Brain pericyte (primary cell): ENCODE measurements around the gene PCNP.
"Not testable (repeated sequence)": the region's sequence is repeated elsewhere in the genome, so short reads cannot be mapped to it uniquely, and the experiment has no call there.

Experiments
- DNase-seq: peaks from one replicate; pipeline ENCODE4 v3.0.0-alpha.2; 2012; ENCODE audit warnings: low read depth, low spot score

PCNP gene

GRCh38 chr3:101567528-101568317, 6.3 kb upstream of the PCNP start:
- no peak for DNase-seq

GRCh38 chr3:101571028-101571895, 2.7 kb upstream of the PCNP start:
- DNase-seq = no peak

DNA sequence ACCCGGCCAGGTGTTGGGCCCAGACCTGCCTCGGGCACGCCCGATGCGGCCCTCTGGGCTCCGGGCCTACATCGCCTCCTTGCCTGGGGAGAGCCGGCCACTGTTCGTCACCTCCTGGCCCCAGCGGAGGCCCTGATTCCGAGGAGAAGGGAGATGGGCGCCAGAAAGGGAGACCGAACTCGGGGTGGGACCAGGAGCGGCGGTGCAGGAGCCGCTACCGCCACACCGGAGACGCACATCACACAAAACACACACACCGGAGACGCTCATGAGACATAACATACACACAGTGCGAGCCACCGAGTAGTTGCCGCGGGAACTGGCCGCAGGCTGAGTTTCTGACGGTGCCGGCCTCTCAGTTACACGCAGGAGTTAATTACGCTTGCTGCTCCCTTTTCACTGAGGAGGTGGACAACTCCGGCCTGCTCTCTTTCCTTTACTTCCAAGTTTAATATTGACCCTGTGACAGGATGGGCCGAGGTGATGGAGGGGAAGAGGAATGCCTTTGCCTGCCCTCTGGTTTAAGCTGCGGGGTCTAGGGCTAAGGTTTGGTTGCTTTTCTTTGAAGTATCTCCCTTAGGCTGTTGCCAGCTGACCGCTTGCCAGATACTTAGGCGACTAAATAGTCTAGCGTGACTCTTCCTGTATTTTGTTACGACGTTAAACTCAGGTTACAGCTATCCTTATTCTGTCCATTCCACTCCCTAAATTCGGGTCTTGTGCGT, 570 bp downstream of the PCNP start:
- peak; percentile 29 for DNase-seq

DNA sequence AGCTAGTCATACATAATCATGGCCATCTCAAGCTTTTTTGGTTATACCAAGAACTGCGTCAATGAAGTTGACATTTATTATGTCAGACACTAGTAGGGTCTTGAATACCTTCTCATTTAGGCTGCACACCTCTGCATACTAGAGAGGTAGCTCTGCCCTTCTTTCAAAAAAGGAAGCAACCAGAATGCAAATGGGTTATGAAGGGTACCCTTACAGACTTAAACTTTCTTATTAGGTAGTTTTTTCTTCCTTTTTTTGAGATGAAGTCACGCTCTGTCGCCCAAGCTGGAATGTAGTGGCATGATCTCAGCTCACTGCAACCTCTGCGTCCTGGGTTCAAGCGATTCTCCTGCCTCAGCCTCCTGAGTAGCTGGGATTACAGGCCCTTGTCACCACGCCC, 3.3 kb downstream of the PCNP start:
- no peak for DNase-seq

GRCh38 chr3:101588616-101589015, 14.6 kb downstream of the PCNP start:
- DNase-seq = no peak

DNA sequence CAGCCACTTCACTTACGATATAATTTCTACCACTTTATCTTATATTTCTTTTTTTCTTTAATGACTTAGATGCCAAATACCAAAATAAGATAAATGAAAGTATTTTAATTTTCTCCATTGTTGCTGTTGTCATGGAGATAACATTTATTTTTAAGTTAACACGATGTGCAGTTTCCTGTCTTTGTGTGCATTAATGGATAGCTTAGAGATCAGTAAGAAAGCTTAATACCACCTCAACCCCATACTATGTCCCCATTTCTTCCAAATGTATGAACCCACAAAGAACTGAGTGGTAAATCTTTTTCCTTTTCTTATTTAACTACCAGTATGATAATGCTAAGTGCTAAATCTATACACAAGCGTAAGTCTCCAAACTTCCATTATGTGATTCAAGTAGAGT, 17.1 kb downstream of the PCNP start:
- no peak for DNase-seq

DNA sequence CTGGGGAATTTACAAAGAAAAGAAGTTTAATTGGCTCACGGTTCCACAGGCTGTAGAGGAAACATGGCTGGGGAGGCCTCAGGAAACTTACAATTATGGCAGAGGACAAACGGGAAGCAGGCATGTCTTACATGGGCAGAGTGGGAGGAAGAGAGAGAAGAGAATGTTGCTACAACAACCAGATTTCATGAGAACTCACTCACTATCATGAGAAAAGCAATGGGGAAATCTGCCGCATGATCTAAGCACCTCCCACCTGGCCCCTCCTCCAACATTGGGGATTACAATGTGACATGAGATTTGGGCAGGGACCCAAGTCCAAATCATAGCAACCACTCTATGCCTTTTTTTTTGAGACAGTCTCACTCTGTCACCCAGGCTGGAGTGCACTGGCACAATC, 28.8 kb downstream of the PCNP start:
- no peak for DNase-seq

DNA sequence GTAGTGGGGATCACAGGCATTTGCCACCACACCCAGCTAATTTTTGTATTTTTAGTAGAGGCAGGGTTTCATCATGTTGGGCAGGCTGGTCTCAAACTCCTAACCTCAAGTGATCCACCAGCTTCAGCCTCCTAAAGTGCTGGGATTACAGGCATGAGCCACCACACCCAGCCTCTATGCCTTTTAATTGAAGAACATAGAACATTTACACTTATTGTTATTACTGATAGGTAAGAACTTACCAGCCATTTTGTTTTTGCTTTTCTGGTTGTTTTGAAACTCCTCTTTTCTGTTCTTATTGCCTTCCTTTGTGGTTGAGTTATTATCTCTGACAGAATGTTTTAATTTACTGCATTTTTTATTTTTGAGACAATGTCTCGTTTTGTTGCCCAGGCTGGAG, 29.2 kb downstream of the PCNP start:
- DNase-seq = no peak

- DNase-seq = not testable (repeated sequence)
These were observed 31.4 kb downstream of the PCNP start for GRCh38 chr3:101605398-101605797.

DNA sequence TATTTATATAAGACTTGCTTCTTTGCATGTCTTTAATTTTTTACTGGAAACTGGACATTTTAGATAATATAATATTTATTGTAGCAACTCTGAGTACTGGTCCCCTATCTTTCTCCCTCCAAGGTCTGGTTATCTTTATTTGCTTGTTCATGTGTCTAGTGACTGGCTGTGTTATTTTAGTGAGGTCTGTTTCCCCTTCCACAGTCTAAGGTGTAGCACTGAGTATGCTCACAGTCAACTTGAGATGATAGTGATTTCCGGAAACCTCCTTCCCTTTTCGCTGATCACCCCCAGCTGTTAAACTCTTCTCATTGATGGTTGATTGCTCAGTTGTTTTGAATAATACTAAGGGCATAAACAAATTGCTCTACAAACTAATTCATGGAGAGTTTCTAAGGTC, 37.0 kb downstream of the PCNP start:
- DNase-seq = no peak

GRCh38 chr3:101613014-101613413, 39.0 kb downstream of the PCNP start:
- DNase-seq = not testable (repeated sequence)

DNA sequence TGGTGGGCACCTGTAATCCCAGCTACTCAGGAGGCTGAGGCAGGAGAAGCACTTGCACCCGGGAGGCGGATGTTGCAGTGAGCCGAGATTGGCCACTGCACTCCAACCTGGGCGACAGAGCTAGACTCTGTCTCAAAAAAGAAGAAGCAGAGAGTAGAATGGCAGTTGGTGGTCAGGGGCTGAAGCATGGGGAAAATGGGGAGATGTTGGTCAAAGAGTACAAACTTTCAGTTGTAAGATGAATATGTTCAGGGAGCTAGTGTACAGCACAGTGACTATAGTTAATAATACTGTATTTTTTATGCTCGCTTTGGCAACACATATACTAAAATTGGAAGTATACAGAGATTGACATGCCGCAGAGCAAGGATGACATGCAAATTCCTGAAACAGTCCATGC, 41.5 kb downstream of the PCNP start:
- DNase-seq = no peak

DNA sequence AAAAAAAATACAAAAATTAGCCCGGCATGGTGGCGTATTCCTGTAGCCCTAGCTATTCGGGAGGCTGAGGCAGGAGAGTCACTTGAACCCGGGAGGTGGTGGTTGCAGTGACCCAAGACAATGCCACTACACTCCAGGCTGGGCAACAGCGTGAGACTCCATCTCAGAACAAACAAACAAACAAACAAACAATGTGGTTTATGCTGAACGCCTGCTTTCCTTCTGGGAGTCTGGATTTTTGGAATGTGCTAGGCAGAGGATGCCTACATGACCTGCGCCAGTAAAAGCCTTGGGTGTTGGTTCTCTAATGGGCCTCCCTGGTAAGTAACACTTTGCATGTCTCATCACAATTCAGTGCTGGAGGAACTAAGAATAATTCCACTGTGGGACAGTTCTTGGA, 43.5 kb downstream of the PCNP start:
- DNase-seq = no peak

GRCh38 chr3:101618726-101619125, 44.7 kb downstream of the PCNP start:
- no peak for DNase-seq

DNA sequence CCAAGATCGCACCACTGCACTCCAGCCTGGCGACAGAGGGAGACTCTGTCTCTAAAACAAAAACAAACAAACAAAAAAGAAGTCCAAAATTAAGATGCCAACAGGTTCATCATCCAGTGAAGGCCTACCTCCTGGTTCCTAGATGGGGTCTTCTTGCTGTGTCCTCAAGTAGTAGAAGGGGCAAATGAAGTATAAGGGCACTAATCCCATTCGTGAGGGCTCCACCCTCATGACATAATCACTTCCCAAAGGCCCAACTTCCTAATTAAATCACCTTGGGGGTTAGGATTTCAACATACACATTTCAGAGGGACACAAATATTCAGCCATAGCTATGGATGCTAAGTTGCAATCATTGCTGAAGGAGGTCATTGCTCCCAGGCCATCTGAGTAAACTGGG, 45.8 kb downstream of the PCNP start:
- no peak for DNase-seq

GRCh38 chr3:101623656-101624055, 49.7 kb downstream of the PCNP start:
- DNase-seq = no peak

DNA sequence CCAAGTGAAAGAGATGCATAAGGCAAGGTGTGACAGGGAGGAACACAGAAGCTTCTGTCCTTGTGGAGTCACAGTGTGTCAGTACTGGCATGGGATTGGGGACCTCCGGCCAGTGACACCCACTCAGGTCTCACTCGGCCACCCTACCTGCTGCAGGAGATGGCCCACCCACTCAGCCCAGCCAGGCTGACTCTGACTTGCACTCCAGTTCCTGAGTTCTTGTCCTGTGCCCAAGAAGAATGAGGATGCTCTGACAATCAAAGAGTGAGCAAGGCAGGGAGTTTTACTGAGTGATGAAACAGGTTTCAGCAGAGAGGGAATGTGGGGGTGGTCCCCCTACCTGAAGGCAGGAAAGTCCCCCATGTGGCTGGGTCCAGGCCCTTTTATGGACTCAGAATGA, 50.9 kb downstream of the PCNP start:
- DNase-seq = no peak

GRCh38 chr3:101625879-101626278, 51.9 kb downstream of the PCNP start:
- no peak for DNase-seq

DNA sequence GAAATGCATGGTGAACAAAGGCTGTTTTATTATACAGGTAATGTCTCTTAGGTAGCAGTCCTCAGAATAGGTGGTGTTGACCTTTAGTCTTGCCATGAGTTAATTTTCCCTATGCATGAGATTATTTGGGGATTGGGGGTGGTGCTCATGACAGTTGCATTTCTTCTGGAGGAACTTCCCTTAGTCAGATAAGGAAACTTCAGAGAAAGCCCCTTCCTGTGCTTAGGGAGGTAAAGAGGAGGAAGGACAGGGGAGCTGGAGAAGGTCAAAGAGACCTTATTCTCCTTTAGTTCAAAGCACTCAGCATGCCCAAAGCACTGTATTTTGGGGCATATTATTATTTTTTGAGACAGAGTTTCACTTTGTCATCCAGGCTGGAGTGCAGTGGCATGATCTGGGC, 55.2 kb downstream of the PCNP start:
- DNase-seq = no peak

GRCh38 chr3:101631098-101631796, 57.3 kb downstream of the PCNP start:
- no peak for DNase-seq

- DNase-seq = not testable (repeated sequence)
These were observed 58.0 kb downstream of the PCNP start for GRCh38 chr3:101631959-101632358.

GRCh38 chr3:101632586-101632985, 58.6 kb downstream of the PCNP start:
- DNase-seq = no peak
